Fibroblast of lung (primary cell): Measurements from ENCODE around the gene LRMDA. TPM values are rescaled to one million over a fixed set of nuclear protein-coding genes. Genes with fewer than 3 reads are reported as not detected.

Experiments
- DNase-seq, 2 donors: peaks; one replicate each; pipeline versions ENCODE4 v3.0.0 to v3.0.0-alpha.2; 2010; ENCODE audit warnings: low read depth in 2 of 2
- H2AFZ ChIP-seq: 2 replicates; pipeline ENCODE4 v1.5.1; 2012; ENCODE audit warnings: low read length, control low read depth, inconsistent platforms
- H3K27ac ChIP-seq: 2 replicates; pipeline ENCODE4 v1.5.1; 2011; ENCODE audit warnings: low read length, control low read depth; ENCODE audit not compliant: insufficient read depth
- H3K27me3 ChIP-seq: 2 replicates; pipeline ENCODE4 v1.5.1; 2011; ENCODE audit warnings: mild to moderate bottlenecking, low read length; ENCODE audit not compliant: control insufficient read depth, insufficient read depth
- H3K36me3 ChIP-seq: 2 replicates; pipeline ENCODE4 v1.5.1; 2011; ENCODE audit warnings: low read length; ENCODE audit not compliant: control insufficient read depth, insufficient read depth
- H3K4me1 ChIP-seq: 2 replicates; pipeline ENCODE4 v1.5.1; 2011; ENCODE audit warnings: low read length; ENCODE audit not compliant: control insufficient read depth, insufficient read depth; ENCODE audit errors: extremely low read depth
- H3K4me2 ChIP-seq: 2 replicates; pipeline ENCODE4 v1.5.1; 2011; ENCODE audit warnings: low read length, control low read depth; ENCODE audit not compliant: insufficient read depth; ENCODE audit errors: extremely low read depth
- H3K4me3 ChIP-seq, 4 experiments: fragments of 200-600 bp in 1 of 4; sonication (generic) in 1 of 4; replicated peaks in 1 of 4; 2 replicates each; pipeline ENCODE4 v1.5.1; 2011 to 2016; ENCODE audit warnings: low read length in 4 of 4, low read depth in 3 of 4, mild to moderate bottlenecking in 3 of 4, control low read depth in 2 of 4, inconsistent platforms in 1 of 4, mixed read lengths in 1 of 4; ENCODE audit not compliant: insufficient read depth in 1 of 4; ENCODE audit errors: control extremely low read depth in 1 of 4
- H3K79me2 ChIP-seq: 2 replicates; pipeline ENCODE4 v1.5.1; 2012; ENCODE audit warnings: mild to moderate bottlenecking, low read length, inconsistent platforms; ENCODE audit not compliant: control insufficient read depth, insufficient read depth
- H3K9ac ChIP-seq: 2 replicates; pipeline ENCODE4 v1.5.1; 2011; ENCODE audit warnings: mild to moderate bottlenecking, low read length, control low read depth; ENCODE audit not compliant: insufficient read depth
- H3K9me3 ChIP-seq: 2 replicates; pipeline ENCODE4 v1.5.1; 2012; ENCODE audit warnings: low read depth, low read length; ENCODE audit not compliant: control insufficient read depth, insufficient read depth
- H4K20me1 ChIP-seq: 2 replicates; pipeline ENCODE4 v1.5.1; 2011; ENCODE audit warnings: low read length; ENCODE audit not compliant: control insufficient read depth, insufficient read depth; ENCODE audit errors: extremely low read depth
- EZH2 ChIP-seq: IDR thresholded peaks from 2 replicates; pipeline ENCODE4 v1.5.1; 2012; ENCODE audit warnings: low read length, control low read depth, mild to moderate bottlenecking; ENCODE audit errors: missing control alignments
- polyA plus RNA-seq, 2 donors: library from polyadenylated mRNA; depleted of rRNA in 1 of 2; stranded (reverse) in 1 of 2; unstranded in 1 of 2; fragments of >200 nt; gene quantifications; 2 replicates each; pipeline ENCODE4 v1.2.1, GENCODE V29; 2011 to 2012; ENCODE audit warnings: missing spikeins in 1 of 2
- total RNA-seq: library from RNA; depleted of rRNA; stranded (reverse); fragments of >200 nt; gene quantifications from 2 replicates; pipeline ENCODE4 v1.2.1, GENCODE V29; 2014
- TF ChIP-seq, protein P1 (sequence below), 2 donors: IDR thresholded peaks in 1 of 2; conservative IDR thresholded peaks in 1 of 2; 1 replicate in 1 of 2; 2 replicates in 1 of 2; pipeline ENCODE4 v1.5.1; 2011 to 2012; ENCODE audit warnings: low read length in 2 of 2, control low read depth in 1 of 2, inconsistent platforms in 1 of 2, low read depth in 1 of 2, mild to moderate bottlenecking in 1 of 2

LRMDA gene
- total and polyA plus RNA-seq, 2 donors (not counting 1 experiment from before 2014, with no cell fraction given) = 1.7 to 2.0 TPM

DNA sequence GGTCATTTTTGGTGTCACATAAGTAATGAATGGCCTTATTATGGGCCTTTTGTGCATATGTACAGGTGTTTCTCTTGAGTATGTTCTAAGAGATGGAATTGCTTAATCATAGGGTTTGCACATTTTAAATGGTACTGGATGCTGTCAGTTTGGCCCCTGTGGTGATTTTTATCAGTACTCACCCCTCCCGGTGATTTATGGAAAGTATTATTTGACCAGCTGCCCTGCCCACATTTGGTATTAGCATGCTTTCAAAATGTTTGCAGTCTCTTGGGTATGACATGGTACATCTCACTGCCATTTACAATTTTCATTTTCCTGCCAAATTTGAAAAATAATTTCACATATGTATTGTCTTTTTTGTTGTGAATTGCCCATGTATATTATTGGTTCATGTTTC lies 427.7 kb downstream of the LRMDA start:
- no peaks in the 10 kb centered on the region for H4K20me1 ChIP-seq
- no peaks in the 10 kb centered on the region for H3K4me1 ChIP-seq
- no peaks in the 10 kb centered on the region for H3K36me3 ChIP-seq
- H3K4me2 ChIP-seq = no peak overlapping the region
- H3K27me3 ChIP-seq = no peaks in the 10 kb centered on the region
- H3K9ac ChIP-seq = no peak overlapping the region
- H3K79me2 ChIP-seq = no peaks in the 10 kb centered on the region
- H3K9me3 ChIP-seq = no peaks in the 10 kb centered on the region
- H3K27ac ChIP-seq = no peak overlapping the region
- H3K4me3 ChIP-seq = no peak overlapping the region
- DNase-seq = no peak
- H2AFZ ChIP-seq = no peak overlapping the region
- no peak for TF ChIP-seq EZH2
- TF ChIP-seq, protein P1, sequence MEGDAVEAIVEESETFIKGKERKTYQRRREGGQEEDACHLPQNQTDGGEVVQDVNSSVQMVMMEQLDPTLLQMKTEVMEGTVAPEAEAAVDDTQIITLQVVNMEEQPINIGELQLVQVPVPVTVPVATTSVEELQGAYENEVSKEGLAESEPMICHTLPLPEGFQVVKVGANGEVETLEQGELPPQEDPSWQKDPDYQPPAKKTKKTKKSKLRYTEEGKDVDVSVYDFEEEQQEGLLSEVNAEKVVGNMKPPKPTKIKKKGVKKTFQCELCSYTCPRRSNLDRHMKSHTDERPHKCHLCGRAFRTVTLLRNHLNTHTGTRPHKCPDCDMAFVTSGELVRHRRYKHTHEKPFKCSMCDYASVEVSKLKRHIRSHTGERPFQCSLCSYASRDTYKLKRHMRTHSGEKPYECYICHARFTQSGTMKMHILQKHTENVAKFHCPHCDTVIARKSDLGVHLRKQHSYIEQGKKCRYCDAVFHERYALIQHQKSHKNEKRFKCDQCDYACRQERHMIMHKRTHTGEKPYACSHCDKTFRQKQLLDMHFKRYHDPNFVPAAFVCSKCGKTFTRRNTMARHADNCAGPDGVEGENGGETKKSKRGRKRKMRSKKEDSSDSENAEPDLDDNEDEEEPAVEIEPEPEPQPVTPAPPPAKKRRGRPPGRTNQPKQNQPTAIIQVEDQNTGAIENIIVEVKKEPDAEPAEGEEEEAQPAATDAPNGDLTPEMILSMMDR (conservative IDR thresholded peaks at IDR 0.05 in 1 of 2, IDR thresholded peaks at IDR 0.05 in 1 of 2; ENCODE audit: low read depth in 1 of 2, low read length in 2 of 2) = no peak

DNA sequence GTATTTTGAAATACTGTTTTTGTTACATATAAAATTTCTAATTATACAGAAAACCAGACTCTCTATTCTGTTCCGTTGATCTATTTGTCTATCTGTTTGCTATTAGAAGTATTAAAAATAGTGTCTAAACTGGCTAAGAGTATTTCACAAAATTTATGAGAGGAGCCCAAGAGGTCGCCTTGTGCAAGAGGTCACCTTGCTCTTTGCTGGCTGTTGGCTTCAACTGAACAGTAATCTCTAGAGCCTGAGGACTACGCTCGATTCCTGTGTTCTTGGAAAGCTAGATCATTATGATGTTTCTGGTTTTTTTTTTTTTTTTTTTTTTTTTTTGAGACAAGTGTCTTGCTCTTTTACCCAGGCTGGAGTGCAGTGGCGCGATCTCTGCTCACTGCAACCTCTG lies 428.6 kb downstream of the LRMDA start:
- no peak for DNase-seq
- H4K20me1 ChIP-seq = no peaks in the 10 kb centered on the region
- no peak overlapping the region for H3K4me3 ChIP-seq
- no peak overlapping the region for H3K4me2 ChIP-seq
- H3K36me3 ChIP-seq = no peaks in the 10 kb centered on the region
- H3K27me3 ChIP-seq = no peaks in the 10 kb centered on the region
- H3K79me2 ChIP-seq = no peaks in the 10 kb centered on the region
- no peak overlapping the region for H2AFZ ChIP-seq
- H3K27ac ChIP-seq = no peak overlapping the region
- TF ChIP-seq EZH2 = no peak
- TF ChIP-seq, protein P1 (conservative IDR thresholded peaks at IDR 0.05 in 1 of 2, IDR thresholded peaks at IDR 0.05 in 1 of 2; ENCODE audit: low read depth in 1 of 2, low read length in 2 of 2) = no peak
- no peak overlapping the region for H3K9ac ChIP-seq
- no peaks in the 10 kb centered on the region for H3K4me1 ChIP-seq
- no peaks in the 10 kb centered on the region for H3K9me3 ChIP-seq

DNA sequence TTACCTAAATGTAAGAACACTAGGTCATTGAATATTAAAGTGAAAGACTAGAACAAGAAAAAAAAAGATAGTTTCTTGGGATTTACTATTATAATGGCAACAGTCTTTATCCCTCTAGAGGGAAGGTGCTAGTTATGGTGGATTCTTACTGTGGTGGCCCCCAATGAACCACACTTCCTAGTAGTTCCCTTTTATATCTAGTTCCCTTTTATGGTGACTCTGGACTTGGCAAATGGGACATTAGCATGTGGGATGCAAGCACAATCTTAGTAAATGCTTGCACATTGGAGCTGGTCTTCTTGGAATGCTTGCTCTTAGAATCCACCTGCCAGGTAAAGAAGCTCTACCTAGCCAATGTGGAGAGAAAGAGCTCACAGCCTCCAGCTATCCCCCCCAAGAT lies 430.2 kb downstream of the LRMDA start:
- Histone ChIP-seq H3K36me3 (no peaks in the 10 kb centered on the region), H3K27me3 (no peaks in the 10 kb centered on the region), H3K4me3 (no peak overlapping the region), H3K4me1 (no peaks in the 10 kb centered on the region), H3K27ac (no peak overlapping the region), H2AFZ (no peak overlapping the region), H3K79me2 (no peaks in the 10 kb centered on the region), H3K4me2 (no peak overlapping the region), H3K9ac (no peak overlapping the region), H4K20me1 (no peaks in the 10 kb centered on the region), H3K9me3 (no peaks in the 10 kb centered on the region)
- no peak for TF ChIP-seq EZH2
- TF ChIP-seq, protein P1 (conservative IDR thresholded peaks at IDR 0.05 in 1 of 2, IDR thresholded peaks at IDR 0.05 in 1 of 2; ENCODE audit: low read depth in 1 of 2, low read length in 2 of 2) = no peak
- DNase-seq = no peak
